Measurements from ENCODE around the gene SCGB3A2. TPM values are rescaled to one million over a fixed set of nuclear protein-coding genes. Genes with fewer than 3 reads are reported as not detected.

Gene SCGB3A2
- total RNA-seq, 1 experiment from 2014 or later, result not detected

GRCh38 chr5:147920420-147921030 lies 42.0 kb downstream of the SCGB3A2 start:
- no peak overlapping the region for H2AFZ ChIP-seq (ENCODE audit: low read length)
- H3K9ac ChIP-seq (ENCODE audit: low read length), result no peak overlapping the region
- H3K4me2 ChIP-seq (ENCODE audit: low read depth, low read length, poor library complexity, severe bottlenecking), result no peak overlapping the region
- no peak for DNase-seq
- no peaks in the 10 kb centered on the region for H3K9me3 ChIP-seq (ENCODE audit: low read length)
- H3K27me3 ChIP-seq (ENCODE audit: low read length), result no peaks in the 10 kb centered on the region
- no peaks in the 10 kb centered on the region for H3K9me2 ChIP-seq (replicated peaks; ENCODE audit: insufficient read depth, low read length)
- no peaks in the 10 kb centered on the region for H4K20me1 ChIP-seq (ENCODE audit: insufficient read depth, low read depth, low read length)
- no peaks in the 10 kb centered on the region for H3K36me3 ChIP-seq (ENCODE audit: insufficient read depth, low read length)
- no peak overlapping the region for H3K27ac ChIP-seq (ENCODE audit: low read length)
- H3K79me2 ChIP-seq (ENCODE audit: low read length), result no peaks in the 10 kb centered on the region
- no peaks in the 10 kb centered on the region for H3K4me1 ChIP-seq (ENCODE audit: low read length)
- no peak overlapping the region for H3K4me3 ChIP-seq (ENCODE audit: low read length)

GRCh38 chr5:147921136-147921535 lies 42.6 kb downstream of the SCGB3A2 start:
- no peaks in the 10 kb centered on the region for H3K79me2 ChIP-seq (ENCODE audit: low read length)
- no peak overlapping the region for H3K9ac ChIP-seq (ENCODE audit: low read length)
- H4K20me1 ChIP-seq (ENCODE audit: insufficient read depth, low read depth, low read length), result no peaks in the 10 kb centered on the region
- H3K4me1 ChIP-seq (ENCODE audit: low read length), result no peaks in the 10 kb centered on the region
- H3K9me2 ChIP-seq (replicated peaks; ENCODE audit: insufficient read depth, low read length), result no peaks in the 10 kb centered on the region
- no peak overlapping the region for H3K4me2 ChIP-seq (ENCODE audit: low read depth, low read length, poor library complexity, severe bottlenecking)
- no peaks in the 10 kb centered on the region for H3K9me3 ChIP-seq (ENCODE audit: low read length)
- no peak overlapping the region for H3K4me3 ChIP-seq (ENCODE audit: low read length)
- no peaks in the 10 kb centered on the region for H3K36me3 ChIP-seq (ENCODE audit: insufficient read depth, low read length)
- no peak overlapping the region for H3K27ac ChIP-seq (ENCODE audit: low read length)
- H2AFZ ChIP-seq (ENCODE audit: low read length), result no peak overlapping the region
- H3K27me3 ChIP-seq (ENCODE audit: low read length), result no peaks in the 10 kb centered on the region
- no peak for DNase-seq

GRCh38 chr5:147925020-147925419 lies 46.5 kb downstream of the SCGB3A2 start:
- Histone ChIP-seq H3K4me1 (ENCODE audit: low read length) (no peaks in the 10 kb centered on the region), H3K27me3 (ENCODE audit: low read length) (no peaks in the 10 kb centered on the region), H2AFZ (ENCODE audit: low read length) (no peak overlapping the region), H4K20me1 (ENCODE audit: insufficient read depth, low read depth, low read length) (no peaks in the 10 kb centered on the region), H3K9me3 (ENCODE audit: low read length) (no peaks in the 10 kb centered on the region), H3K4me3 (ENCODE audit: low read length) (no peak overlapping the region), H3K9me2 (replicated peaks; ENCODE audit: insufficient read depth, low read length) (no peaks in the 10 kb centered on the region), H3K36me3 (ENCODE audit: insufficient read depth, low read length) (no peaks in the 10 kb centered on the region), H3K4me2 (ENCODE audit: low read depth, low read length, poor library complexity, severe bottlenecking) (no peak overlapping the region), H3K79me2 (ENCODE audit: low read length) (no peaks in the 10 kb centered on the region), H3K27ac (ENCODE audit: low read length) (no peak overlapping the region), H3K9ac (ENCODE audit: low read length) (no peak overlapping the region)
- DNase-seq, result no peak

GRCh38 chr5:147927901-147928300 lies 49.4 kb downstream of the SCGB3A2 start:
- Histone ChIP-seq H3K27ac (ENCODE audit: low read length) (no peak overlapping the region), H3K4me3 (ENCODE audit: low read length) (no peak overlapping the region), H4K20me1 (ENCODE audit: insufficient read depth, low read depth, low read length) (no peaks in the 10 kb centered on the region), H2AFZ (ENCODE audit: low read length) (no peak overlapping the region), H3K9me2 (replicated peaks; ENCODE audit: insufficient read depth, low read length) (no peaks in the 10 kb centered on the region), H3K9me3 (ENCODE audit: low read length) (no peaks in the 10 kb centered on the region), H3K79me2 (ENCODE audit: low read length) (no peaks in the 10 kb centered on the region), H3K4me2 (ENCODE audit: low read depth, low read length, poor library complexity, severe bottlenecking) (no peak overlapping the region), H3K36me3 (ENCODE audit: insufficient read depth, low read length) (no peaks in the 10 kb centered on the region), H3K27me3 (ENCODE audit: low read length) (no peaks in the 10 kb centered on the region), H3K9ac (ENCODE audit: low read length) (no peak overlapping the region), H3K4me1 (ENCODE audit: low read length) (peaks cover 15% of the 10 kb centered on the region)
- no peak for DNase-seq

GRCh38 chr5:147930769-147931168 lies 52.3 kb downstream of the SCGB3A2 start:
- H2AFZ ChIP-seq (ENCODE audit: low read length), result no peak overlapping the region
- H3K9me2 ChIP-seq (replicated peaks; ENCODE audit: insufficient read depth, low read length), result no peaks in the 10 kb centered on the region
- no peak overlapping the region for H3K9ac ChIP-seq (ENCODE audit: low read length)
- peaks cover 18% of the 10 kb centered on the region for H3K4me1 ChIP-seq (ENCODE audit: low read length)
- H3K4me3 ChIP-seq (ENCODE audit: low read length), result no peak overlapping the region
- DNase-seq, result peak; percentile 67
- H3K27me3 ChIP-seq (ENCODE audit: low read length), result no peaks in the 10 kb centered on the region
- no peaks in the 10 kb centered on the region for H3K36me3 ChIP-seq (ENCODE audit: insufficient read depth, low read length)
- no peak overlapping the region for H3K4me2 ChIP-seq (ENCODE audit: low read depth, low read length, poor library complexity, severe bottlenecking)
- no peaks in the 10 kb centered on the region for H4K20me1 ChIP-seq (ENCODE audit: insufficient read depth, low read depth, low read length)
- no peak overlapping the region for H3K27ac ChIP-seq (ENCODE audit: low read length)
- no peaks in the 10 kb centered on the region for H3K79me2 ChIP-seq (ENCODE audit: low read length)
- H3K9me3 ChIP-seq (ENCODE audit: low read length), result no peaks in the 10 kb centered on the region

Other genes starting within 250 kb of the SCGB3A2 start
- 39.5 and 58.7 TPM in 2 replicates for gene JAKMIP2, start 96.0 kb upstream of the SCGB3A2 start, total RNA-seq (2014; rRNA removed; shearing (Covaris generic); ENCODE audit: low replicate concordance)
- not detected in 2 replicates for gene SPINK1, start 47.0 kb upstream of the SCGB3A2 start, total RNA-seq (2014; rRNA removed; shearing (Covaris generic); ENCODE audit: low replicate concordance)
- not detected in 2 replicates for gene C5orf46, start 27.8 kb downstream of the SCGB3A2 start, total RNA-seq (2014; rRNA removed; shearing (Covaris generic); ENCODE audit: low replicate concordance)
- not detected in 2 replicates for gene SPINK5, start 185.3 kb downstream of the SCGB3A2 start, total RNA-seq (2014; rRNA removed; shearing (Covaris generic); ENCODE audit: low replicate concordance)

Measured in Karpas-422 (cell line).